Brain microvascular endothelial cell (primary cell): ENCODE measurements around the gene PAPPA2.

Experiments used
- DNase-seq: peaks from one replicate; pipeline ENCODE4 v3.0.0-alpha.2; 2020
- H3K27ac ChIP-seq: fragments of 250-450 bp; sonication (Bioruptor Pico); 2 replicates; pipeline ENCODE4 v1.5.1; 2020; ENCODE audit warnings: mild to moderate bottlenecking, moderate library complexity
- H3K27me3 ChIP-seq: fragments of 250-450 bp; sonication (Bioruptor Pico); replicated peaks from 2 replicates; pipeline ENCODE4 v1.5.1; 2020; ENCODE audit warnings: mild to moderate bottlenecking
- H3K36me3 ChIP-seq: fragments of 250-450 bp; sonication (Bioruptor Pico); replicated peaks from 2 replicates; pipeline ENCODE4 v1.5.1; 2020; ENCODE audit warnings: mild to moderate bottlenecking
- H3K4me3 ChIP-seq: 2 replicates; pipeline ENCODE4 v1.5.1; 2011; ENCODE audit warnings: low read depth, mild to moderate bottlenecking, control low read depth, low read length, moderate library complexity
- CTCF ChIP-seq: IDR thresholded peaks from 2 replicates; pipeline ENCODE4 v1.5.1; 2011; ENCODE audit warnings: low read depth, mild to moderate bottlenecking, moderate library complexity, low read length, control low read depth, inconsistent platforms; ENCODE audit errors: missing control alignments
- in situ Hi-C: cut with HindIII; loops from 2 replicates; pipeline ENCODE4 v1.10.0; 2017; ENCODE audit warnings: low sequenced_read_pairs, low pct_ligation_motif_present

The PAPPA2 gene

GRCh38 chr1:176843352-176844297 is 380.6 kb downstream of the PAPPA2 start:
- no peak overlapping the region for H3K27ac ChIP-seq
- in situ Hi-C loops = no loop called here
- peak; percentile 33 for TF ChIP-seq CTCF
- DNase-seq = no peak
- no peaks in the 10 kb centered on the region for H3K36me3 ChIP-seq
- no peaks in the 10 kb centered on the region for H3K27me3 ChIP-seq
- H3K4me3 ChIP-seq = no peak overlapping the region

GRCh38 chr1:176847052-176847451 is 384.1 kb downstream of the PAPPA2 start:
- H3K4me3 ChIP-seq = no peak overlapping the region
- in situ Hi-C loops = no loop called here
- H3K36me3 ChIP-seq = no peaks in the 10 kb centered on the region
- H3K27me3 ChIP-seq = no peaks in the 10 kb centered on the region
- no peak for DNase-seq
- no peak overlapping the region for H3K27ac ChIP-seq
- no peak for TF ChIP-seq CTCF

- TF ChIP-seq CTCF = no peak
- H3K27me3 ChIP-seq = no peaks in the 10 kb centered on the region
Measured at GRCh38 chr1:176849281-176849680, 386.3 kb downstream of the PAPPA2 start.

GRCh38 chr1:176850871-176851270 is 387.9 kb downstream of the PAPPA2 start:
- no peak overlapping the region for H3K4me3 ChIP-seq
- H3K36me3 ChIP-seq = no peaks in the 10 kb centered on the region
- H3K27ac ChIP-seq = no peak overlapping the region
- H3K27me3 ChIP-seq = no peaks in the 10 kb centered on the region
- in situ Hi-C loops = no loop called here
- no peak for TF ChIP-seq CTCF
- no peak for DNase-seq

More at GRCh38 chr1:176849281-176849680, 386.3 kb downstream of the PAPPA2 start:
- no peak for DNase-seq
- no peak overlapping the region for H3K4me3 ChIP-seq
- no peaks in the 10 kb centered on the region for H3K36me3 ChIP-seq
- in situ Hi-C loops = no loop called here
- H3K27ac ChIP-seq = no peak overlapping the region

GRCh38 chr1:176852124-176852523 is 389.1 kb downstream of the PAPPA2 start:
- in situ Hi-C loops = no loop called here
- no peak for DNase-seq
- Histone ChIP-seq H3K27ac (no peak overlapping the region), H3K4me3 (no peak overlapping the region), H3K36me3 (no peaks in the 10 kb centered on the region), H3K27me3 (no peaks in the 10 kb centered on the region)
- no peak for TF ChIP-seq CTCF

GRCh38 chr1:176853503-176853902 is 390.5 kb downstream of the PAPPA2 start:
- in situ Hi-C loops = no loop called here

More at GRCh38 chr1:176853503-176853902, 390.5 kb downstream of the PAPPA2 start:
- Histone ChIP-seq H3K4me3 (no peak overlapping the region), H3K27me3 (no peaks in the 10 kb centered on the region), H3K36me3 (no peaks in the 10 kb centered on the region), H3K27ac (no peak overlapping the region)
- no peak for DNase-seq
- TF ChIP-seq CTCF = no peak
